ENCODE measurements around the gene XIAP. TPM values are rescaled to one million over a fixed set of nuclear protein-coding genes. Genes with fewer than 3 reads are reported as not detected.
A peak's percentile ranks its signal among the peaks of the same experiment; 100 is the strongest.

The XIAP gene
- total and polyA plus RNA-seq, 9 of the 15 experiments (the other 6 are each of a cell fraction or from before 2014, with no cell fraction given), result 5.7 to 40.5 (median 19.8) TPM

DNA sequence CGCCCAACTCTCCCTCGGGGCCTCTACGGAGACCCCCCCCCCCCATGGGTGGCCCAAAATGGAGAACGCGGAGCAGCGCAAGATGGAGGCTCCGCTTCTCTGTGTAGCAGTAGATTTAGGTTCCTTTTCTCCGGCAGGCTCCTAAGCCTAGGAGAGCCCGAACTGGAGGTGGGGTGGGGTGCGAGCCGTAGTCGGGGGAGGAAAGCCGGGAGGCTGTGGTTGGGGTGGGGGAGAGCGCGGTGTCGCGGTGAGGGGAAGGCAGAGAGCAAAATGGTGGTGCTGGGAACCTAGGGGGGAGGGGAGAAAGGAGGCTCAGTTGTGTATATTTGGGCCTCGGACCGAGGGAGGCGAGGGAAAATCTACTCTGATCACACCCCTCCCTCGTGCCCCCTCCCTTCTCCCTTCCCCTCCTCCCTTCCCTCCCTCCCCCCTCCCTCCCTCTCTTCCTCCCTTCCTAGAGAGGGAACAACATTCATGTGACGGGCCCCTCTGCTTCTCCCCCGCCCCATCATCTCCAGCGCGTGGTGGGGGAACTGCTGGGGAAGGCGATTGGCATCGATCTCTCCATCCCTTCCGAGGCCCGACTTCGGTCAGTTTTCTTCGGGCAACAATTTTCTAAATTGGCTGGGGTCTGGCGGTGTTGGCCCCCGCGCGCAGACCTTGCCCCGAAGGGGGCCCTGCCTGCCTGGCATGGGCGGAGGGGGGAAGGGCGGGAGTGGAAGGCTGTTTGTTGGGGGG lies 101.6 kb downstream of the XIAP start, which contains the start of gene STAG2 (continued):
- TF ChIP-seq GABPB1 (CRISPR knock-in tag; IDR thresholded peaks at IDR 0.05) (no peak), KAT8 (IDR thresholded peaks at IDR 0.05; ENCODE audit: low read depth) (peak; percentile 93), HCFC1 (IDR thresholded peaks at IDR 0.05; ENCODE audit: low read depth, low read length) (peak; percentile 7; the same call in 1 of the 2 replicates), HMG20A (CRISPR knock-in tag; conservative IDR thresholded peaks at IDR 0.05) (no peak), GABPA (tag; conservative IDR thresholded peaks at IDR 0.05; ENCODE audit: low read depth) (no peak), CEBPB (tag; IDR thresholded peaks at IDR 0.05) (no peak), JUN (IDR thresholded peaks at IDR 0.05; ENCODE audit: borderline replicate concordance, low read depth, low read length) (no peak), JUN (CRISPR knock-in tag; IDR thresholded peaks at IDR 0.05; ENCODE audit: borderline replicate concordance) (no peak), ILF3 (IDR thresholded peaks at IDR 0.05; ENCODE audit: borderline replicate concordance) (no peak), CBFA2T3 (IDR thresholded peaks at IDR 0.05) (no peak; the same call in 1 of the 2 replicates), KAT2B (IDR thresholded peaks at IDR 0.05; ENCODE audit: low read depth, low read length) (no peak), DPF2 (IDR thresholded peaks at IDR 0.05) (0 out of 2 replicates have a peak, but pooled peaks have one; percentile 8)
- TF ChIP-seq, protein P1, sequence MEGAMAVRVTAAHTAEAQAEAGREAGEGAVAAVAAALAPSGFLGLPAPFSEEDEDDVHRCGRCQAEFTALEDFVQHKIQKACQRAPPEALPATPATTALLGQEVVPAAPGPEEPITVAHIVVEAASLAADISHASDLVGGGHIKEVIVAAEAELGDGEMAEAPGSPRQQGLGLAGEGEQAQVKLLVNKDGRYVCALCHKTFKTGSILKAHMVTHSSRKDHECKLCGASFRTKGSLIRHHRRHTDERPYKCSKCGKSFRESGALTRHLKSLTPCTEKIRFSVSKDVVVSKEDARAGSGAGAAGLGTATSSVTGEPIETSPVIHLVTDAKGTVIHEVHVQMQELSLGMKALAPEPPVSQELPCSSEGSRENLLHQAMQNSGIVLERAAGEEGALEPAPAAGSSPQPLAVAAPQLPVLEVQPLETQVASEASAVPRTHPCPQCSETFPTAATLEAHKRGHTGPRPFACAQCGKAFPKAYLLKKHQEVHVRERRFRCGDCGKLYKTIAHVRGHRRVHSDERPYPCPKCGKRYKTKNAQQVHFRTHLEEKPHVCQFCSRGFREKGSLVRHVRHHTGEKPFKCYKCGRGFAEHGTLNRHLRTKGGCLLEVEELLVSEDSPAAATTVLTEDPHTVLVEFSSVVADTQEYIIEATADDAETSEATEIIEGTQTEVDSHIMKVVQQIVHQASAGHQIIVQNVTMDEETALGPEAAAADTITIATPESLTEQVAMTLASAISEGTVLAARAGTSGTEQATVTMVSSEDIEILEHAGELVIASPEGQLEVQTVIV (CRISPR knock-in tag; IDR thresholded peaks at IDR 0.05; ENCODE audit: borderline replicate concordance), result no peak
- TF ChIP-seq, protein P2, sequence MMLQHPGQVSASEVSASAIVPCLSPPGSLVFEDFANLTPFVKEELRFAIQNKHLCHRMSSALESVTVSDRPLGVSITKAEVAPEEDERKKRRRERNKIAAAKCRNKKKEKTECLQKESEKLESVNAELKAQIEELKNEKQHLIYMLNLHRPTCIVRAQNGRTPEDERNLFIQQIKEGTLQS (IDR thresholded peaks at IDR 0.05), result no peak
- TF ChIP-seq, protein P2 (CRISPR knock-in tag; conservative IDR thresholded peaks at IDR 0.05), result no peak
- TF ChIP-seq, protein P3, sequence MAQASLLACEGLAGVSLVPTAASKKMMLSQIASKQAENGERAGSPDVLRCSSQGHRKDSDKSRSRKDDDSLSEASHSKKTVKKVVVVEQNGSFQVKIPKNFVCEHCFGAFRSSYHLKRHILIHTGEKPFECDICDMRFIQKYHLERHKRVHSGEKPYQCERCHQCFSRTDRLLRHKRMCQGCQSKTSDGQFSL (CRISPR knock-in tag; IDR thresholded peaks at IDR 0.05), result peak; percentile 90
- TF ChIP-seq, protein P3 (tag; IDR thresholded peaks at IDR 0.05), result peak in 1 of 2 experiments; percentile 87; a peak in 2 of 4 replicates
- TF ChIP-seq, protein P4, sequence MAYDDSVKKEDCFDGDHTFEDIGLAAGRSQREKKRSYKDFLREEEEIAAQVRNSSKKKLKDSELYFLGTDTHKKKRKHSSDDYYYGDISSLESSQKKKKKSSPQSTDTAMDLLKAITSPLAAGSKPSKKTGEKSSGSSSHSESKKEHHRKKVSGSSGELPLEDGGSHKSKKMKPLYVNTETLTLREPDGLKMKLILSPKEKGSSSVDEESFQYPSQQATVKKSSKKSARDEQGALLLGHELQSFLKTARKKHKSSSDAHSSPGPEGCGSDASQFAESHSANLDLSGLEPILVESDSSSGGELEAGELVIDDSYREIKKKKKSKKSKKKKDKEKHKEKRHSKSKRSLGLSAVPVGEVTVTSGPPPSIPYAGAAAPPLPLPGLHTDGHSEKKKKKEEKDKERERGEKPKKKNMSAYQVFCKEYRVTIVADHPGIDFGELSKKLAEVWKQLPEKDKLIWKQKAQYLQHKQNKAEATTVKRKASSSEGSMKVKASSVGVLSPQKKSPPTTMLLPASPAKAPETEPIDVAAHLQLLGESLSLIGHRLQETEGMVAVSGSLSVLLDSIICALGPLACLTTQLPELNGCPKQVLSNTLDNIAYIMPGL (CRISPR knock-in tag; IDR thresholded peaks at IDR 0.05), result no peak
